HepG2 (cell line): Measurements from ENCODE around the gene CNPY4. TPM values are rescaled to one million over a fixed set of nuclear protein-coding genes. Genes with fewer than 3 reads are reported as not detected.
A peak's percentile ranks its signal among the peaks of the same experiment; 100 is the strongest.

Experiments used
- AFF4 ChIP-seq: sonication (generic); formaldehyde crosslinking; IDR thresholded peaks from 2 replicates; pipeline ENCODE4 v1.4.0; 2020; ENCODE audit warnings: missing genetic modification reagents
- CBX2 ChIP-seq, 2 experiments: fragments of 200-600 bp in 1 of 2; sonication (generic); formaldehyde crosslinking in 1 of 2; IDR thresholded peaks; 2 replicates each; pipeline versions ENCODE4 v1.7.0 to v1.8.1; 2018 to 2022; ENCODE audit warnings: low read depth in 2 of 2, low read length in 1 of 2, mild to moderate bottlenecking in 1 of 2, missing genetic modification reagents in 1 of 2
- CC2D1A ChIP-seq: sonication (generic); formaldehyde crosslinking; IDR thresholded peaks from 2 replicates; pipeline ENCODE4 v1.8.1; 2023; ENCODE audit warnings: mild to moderate bottlenecking, missing genetic modification reagents
- ELF1 ChIP-seq: sonication (generic); formaldehyde crosslinking; IDR thresholded peaks from 2 replicates; pipeline ENCODE4 v1.4.0; 2020; ENCODE audit warnings: missing genetic modification reagents
- ELF4 ChIP-seq: sonication (generic); formaldehyde crosslinking; IDR thresholded peaks from 2 replicates; pipeline ENCODE4 v1.5.0; 2020; ENCODE audit warnings: missing genetic modification reagents, mild to moderate bottlenecking, moderate library complexity, borderline replicate concordance
- FIP1L1 ChIP-seq: fragments of 200-400 bp; formaldehyde crosslinking; IDR thresholded peaks from 2 replicates; pipeline ENCODE4 v1.6.1; 2018; ENCODE audit warnings: low read depth, mild to moderate bottlenecking, low read length, moderate library complexity, borderline replicate concordance; ENCODE audit not compliant: insufficient read depth
- FUBP1 ChIP-seq: sonication (generic); formaldehyde crosslinking; IDR thresholded peaks from 2 replicates; pipeline ENCODE4 v1.5.1; 2020; ENCODE audit warnings: missing genetic modification reagents, mild to moderate bottlenecking, borderline replicate concordance
- GPN1 ChIP-seq: sonication (generic); formaldehyde crosslinking; IDR thresholded peaks from 2 replicates; pipeline ENCODE4 v1.5.1; 2020; ENCODE audit warnings: missing genetic modification reagents, borderline replicate concordance
- HMGA1 ChIP-seq: sonication (generic); formaldehyde crosslinking; conservative IDR thresholded peaks from 2 replicates; pipeline ENCODE4 v1.4.0; 2020; ENCODE audit warnings: missing genetic modification reagents
- IKZF1 ChIP-seq: fragments of 450-650 bp; IDR thresholded peaks from 2 replicates; pipeline ENCODE4 v1.7.1; 2016
- NFKB2 ChIP-seq: sonication (generic); formaldehyde crosslinking; IDR thresholded peaks from 2 replicates; pipeline ENCODE4 v1.4.0; 2020; ENCODE audit warnings: missing genetic modification reagents, borderline replicate concordance
- RCOR2 ChIP-seq: IDR thresholded peaks from 2 replicates; pipeline ENCODE4 v1.6.1; 2016; ENCODE audit warnings: missing biosample characterization, missing genetic modification reagents
- ZFP36 ChIP-seq: fragments of 150-350 bp; IDR thresholded peaks from 2 replicates; pipeline ENCODE4 v1.6.1; 2018; ENCODE audit warnings: borderline replicate concordance, low read length, low read depth; ENCODE audit not compliant: partially characterized antibody
- ZNF121 ChIP-seq: sonication (generic); formaldehyde crosslinking; IDR thresholded peaks from 2 replicates; pipeline ENCODE4 v1.5.0; 2020; ENCODE audit warnings: mild to moderate bottlenecking, missing genetic modification reagents
- ZNF24 ChIP-seq: fragments of 450-650 bp; IDR thresholded peaks from 2 replicates; pipeline ENCODE4 v1.6.1; 2017; ENCODE audit warnings: antibody characterized with exemption, mild to moderate bottlenecking
- ZNF260 ChIP-seq: sonication (generic); formaldehyde crosslinking; IDR thresholded peaks from 2 replicates; pipeline ENCODE4 v1.4.0; 2020; ENCODE audit warnings: missing genetic modification reagents, low read depth, mild to moderate bottlenecking, borderline replicate concordance
- ZNF362 ChIP-seq: sonication (generic); formaldehyde crosslinking; IDR thresholded peaks from 2 replicates; pipeline ENCODE4 v1.4.0; 2020; ENCODE audit warnings: missing genetic modification reagents, mild to moderate bottlenecking, borderline replicate concordance
- ZNF513 ChIP-seq: sonication (generic); formaldehyde crosslinking; conservative IDR thresholded peaks from 2 replicates; pipeline ENCODE4 v1.5.0; 2020; ENCODE audit warnings: missing genetic modification reagents
- ZNF691 ChIP-seq: sonication (generic); formaldehyde crosslinking; IDR thresholded peaks from 2 replicates; pipeline ENCODE4 v1.4.0; 2020; ENCODE audit warnings: missing genetic modification reagents, low read depth, mild to moderate bottlenecking, borderline replicate concordance
- ZNF879 ChIP-seq: sonication (generic); formaldehyde crosslinking; IDR thresholded peaks from 2 replicates; pipeline ENCODE4 v1.8.1; 2023; ENCODE audit warnings: missing genetic modification reagents
- polyA plus RNA-seq, 8 experiments: library from polyadenylated mRNA; depleted of rRNA in 3 of 8; stranded (reverse) in 7 of 8; unstranded in 1 of 8; fragments of >200 nt; fragmentation: Illumina TruSeq in 4 of 8; extraction: Trizol in 4 of 8; gene quantifications; 2 replicates each; pipeline versions ENCODE4 v1.2.1 to v1.2.3, GENCODE V29; 2011 to 2016; ENCODE audit warnings: low read depth in 4 of 8, missing spikeins in 1 of 8, mixed read lengths in 1 of 8; ENCODE audit not compliant: insufficient read depth in 1 of 8
- total RNA-seq, 5 experiments: library from RNA; depleted of rRNA; stranded (reverse); fragments of >200 nt; fragmentation: Illumina TruSeq; extraction: Trizol; gene quantifications; 2 replicates each; pipeline ENCODE4 v1.2.3, GENCODE V29; 2016; ENCODE audit warnings: low read depth in 1 of 5

The CNPY4 gene
- total and polyA plus RNA-seq, 2 of the 13 experiments (the other 11 are each of a cell fraction or from before 2014, with no cell fraction given): 6.2 to 12.7 TPM

- TF ChIP-seq CC2D1A (CRISPR knock-in tag) (no peak), HMGA1 (no peak), ZNF513 (CRISPR knock-in tag) (no peak), FIP1L1 (no peak), IKZF1 (no peak), AFF4 (no peak), NFKB2 (CRISPR knock-in tag) (0 out of 2 replicates have a peak, but pooled peaks have one; percentile 11), GPN1 (CRISPR knock-in tag) (no peak), ELF1 (CRISPR knock-in tag) (peak; percentile 50; the same call in 1 of the 2 replicates), ZNF260 (CRISPR knock-in tag) (no peak), ELF4 (no peak), ZNF362 (CRISPR knock-in tag) (peak; percentile 65; the same call in 1 of the 2 replicates), ZNF121 (CRISPR knock-in tag) (no peak), RCOR2 (CRISPR knock-in tag) (peak; percentile 56; the same call in 1 of the 2 replicates), CBX2 (IDR thresholded peaks at IDR 0.05; ENCODE audit: low read depth, low read length) (no peak), CBX2 (CRISPR knock-in tag; IDR thresholded peaks at IDR 0.05; ENCODE audit: low read depth) (no peak), ZFP36 (no peak), ZNF879 (CRISPR knock-in tag) (no peak), ZNF691 (no peak), ZNF24 (no peak), FUBP1 (CRISPR knock-in tag) (no peak)
Measured at GRCh38 chr7:100122067-100122466, 2.6 kb downstream of the CNPY4 start (continued).
